GM08714 (cell line): ENCODE data around the gene FAM72C.
"Not testable (repeated sequence)": the region's sequence is repeated elsewhere in the genome, so short reads cannot be mapped to it uniquely, and the experiment has no call there.

ENCODE experiments used
- H3K4me3 ChIP-seq: fragments of 200-500 bp; sonication (Bioruptor generic); 2 replicates; pipeline ENCODE4 v1.5.1; 2014; ENCODE audit warnings: mild to moderate bottlenecking, low read length, inconsistent platforms

The FAM72C gene

DNA sequence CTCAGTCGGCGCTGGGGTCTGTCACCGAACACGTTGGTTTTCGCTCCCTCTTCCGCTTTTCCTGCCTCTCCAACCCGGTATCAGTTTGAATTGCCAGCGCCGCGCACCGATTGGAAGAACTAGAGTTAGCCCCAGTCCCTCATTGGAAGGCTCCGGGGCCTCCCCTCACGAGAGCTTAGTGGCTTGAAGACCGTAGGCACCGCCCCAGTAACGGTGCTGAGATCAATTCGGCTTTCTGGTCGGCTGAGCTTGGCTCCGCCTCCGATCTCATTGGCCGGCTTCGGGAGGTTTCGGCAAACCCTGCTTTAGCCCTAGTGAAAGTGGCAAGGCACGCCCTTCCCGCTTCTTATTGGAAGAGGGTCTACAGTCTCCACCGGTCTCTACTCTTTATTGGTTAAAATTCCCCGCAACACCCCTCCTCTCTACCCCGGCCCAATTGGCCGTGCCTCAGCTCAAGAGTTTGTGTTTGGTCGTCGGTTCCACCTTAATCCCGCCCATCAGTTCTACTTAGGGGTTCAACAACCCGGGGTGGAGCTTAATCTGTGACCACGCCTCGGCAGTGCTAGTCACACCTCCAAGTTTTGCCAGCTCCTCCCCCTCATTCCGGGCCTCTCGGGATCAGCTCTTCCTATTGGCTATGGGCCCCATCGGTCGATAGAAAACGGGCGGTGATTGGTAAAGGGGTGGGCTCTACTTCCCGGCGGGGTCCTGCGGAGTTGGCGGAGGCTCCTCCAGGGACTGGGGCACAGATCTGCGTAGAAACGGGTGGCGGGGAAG is at the start of gene FAM72C:
FAM72C (minus strand) TSS at position 63 of the 777 bp plus-strand sequence. CDS start 845 bp downstream, outside the sequence.
- not testable (repeated sequence) for H3K4me3 ChIP-seq

DNA sequence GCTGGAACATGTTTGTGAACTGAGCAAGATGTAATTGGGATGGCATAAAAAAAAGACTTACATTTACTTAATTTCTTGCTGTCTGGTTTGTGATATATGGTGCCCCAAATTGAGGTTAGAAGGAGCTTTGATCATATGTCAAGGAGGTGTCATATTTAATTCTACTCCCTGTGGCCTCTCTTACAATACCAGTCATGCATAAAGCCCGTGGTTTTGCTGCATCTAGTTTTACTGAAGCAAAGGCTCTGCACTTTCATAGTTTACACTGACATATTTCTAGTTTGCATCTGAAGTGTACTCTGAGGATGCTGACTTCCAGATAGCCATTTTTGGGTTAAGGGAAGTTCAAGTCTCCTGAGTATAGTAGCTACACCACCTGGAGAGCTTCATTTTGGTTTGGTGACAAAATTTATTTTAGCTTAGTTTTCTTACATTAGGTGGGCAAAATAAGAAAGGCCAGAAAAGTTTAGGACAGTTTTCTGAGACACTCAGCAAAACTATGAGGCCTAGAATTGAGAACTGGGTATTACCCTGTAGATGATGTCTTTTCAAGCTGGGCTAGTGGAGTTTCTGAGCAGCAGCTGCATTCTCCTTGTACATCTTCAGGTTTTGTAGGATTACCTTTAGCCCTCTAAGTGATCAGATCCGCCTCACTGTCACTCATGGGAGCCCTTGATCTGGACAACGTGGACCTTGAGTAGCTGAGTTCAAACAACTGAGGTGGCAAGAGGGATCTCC is 48.4 kb upstream of the FAM72C start:
- not testable (repeated sequence) for H3K4me3 ChIP-seq

DNA sequence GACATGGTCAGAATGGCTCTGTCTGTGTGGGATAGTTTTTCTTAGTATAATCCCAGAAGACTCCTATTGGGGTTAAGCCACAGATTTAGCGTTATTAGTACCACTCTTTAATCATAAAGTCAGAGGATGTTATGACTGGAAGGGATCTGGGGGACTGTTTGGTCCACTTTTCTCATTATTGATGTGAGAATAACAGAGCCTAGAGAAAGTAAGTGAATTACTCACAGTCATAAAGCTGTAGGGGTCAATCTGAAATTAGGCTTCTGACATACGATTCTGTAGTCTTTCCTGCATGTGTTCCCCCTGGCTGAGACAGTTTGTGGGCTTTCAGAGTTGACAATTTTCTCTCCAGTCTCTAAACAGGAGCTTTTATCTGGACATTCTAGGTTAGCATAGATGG is 47.3 kb upstream of the FAM72C start:
- not testable (repeated sequence) for H3K4me3 ChIP-seq

DNA sequence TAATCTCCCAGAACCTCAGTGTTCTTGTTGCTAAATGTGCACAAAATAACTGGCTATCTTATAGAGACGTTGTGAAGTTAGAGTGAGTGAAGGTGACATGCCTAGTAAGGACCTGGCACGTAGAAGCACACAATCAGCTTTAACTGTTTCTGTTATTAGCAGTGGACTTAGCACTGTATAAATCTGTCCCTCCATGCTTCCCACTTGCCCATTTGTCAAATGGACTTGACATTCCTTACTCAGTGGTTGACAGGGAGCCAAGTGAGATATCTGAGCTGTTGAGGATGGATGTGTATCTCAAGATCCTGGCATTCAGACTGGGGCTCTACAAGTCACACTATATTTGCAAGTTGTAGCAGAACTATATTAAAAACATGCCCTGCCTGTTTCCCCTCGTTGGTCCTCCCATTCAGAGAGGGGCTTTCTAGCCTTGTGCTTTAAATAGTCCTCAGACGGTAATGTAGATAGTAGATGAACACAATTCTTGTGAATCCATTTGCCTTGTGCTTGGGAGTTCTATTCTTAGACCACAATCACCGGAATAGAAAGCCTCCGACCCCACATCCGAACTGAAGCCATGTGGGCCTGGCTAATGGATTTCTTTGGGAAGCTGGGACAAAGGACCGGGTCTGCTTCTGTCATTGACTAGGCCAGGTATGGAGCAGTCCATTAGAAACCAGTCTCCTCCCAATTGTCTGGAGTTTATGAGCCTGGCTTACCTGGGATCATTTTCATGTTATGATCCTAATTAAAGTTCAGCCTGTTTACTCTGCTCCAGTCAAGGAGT is 43.6 kb upstream of the FAM72C start:
- not testable (repeated sequence) for H3K4me3 ChIP-seq

DNA sequence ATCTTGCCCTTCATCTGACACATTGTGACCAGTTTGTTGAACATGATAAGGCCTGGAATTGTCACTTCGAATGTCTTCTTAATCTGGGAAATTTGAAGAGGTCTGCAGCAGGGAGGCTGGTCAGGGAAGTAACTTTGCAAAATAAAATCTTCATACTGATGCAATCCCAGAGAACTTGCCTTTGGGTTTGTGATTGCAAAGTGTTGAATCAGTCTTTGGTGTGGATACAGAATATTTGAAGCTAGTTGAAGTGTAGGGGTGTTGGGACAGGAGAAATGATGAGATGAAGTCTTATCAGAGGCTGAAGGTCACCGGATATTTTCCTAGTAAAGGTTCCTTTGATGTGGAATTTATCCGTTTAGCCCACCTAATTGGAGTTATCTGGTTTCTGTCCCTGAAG is 42.7 kb upstream of the FAM72C start:
- not testable (repeated sequence) for H3K4me3 ChIP-seq

DNA sequence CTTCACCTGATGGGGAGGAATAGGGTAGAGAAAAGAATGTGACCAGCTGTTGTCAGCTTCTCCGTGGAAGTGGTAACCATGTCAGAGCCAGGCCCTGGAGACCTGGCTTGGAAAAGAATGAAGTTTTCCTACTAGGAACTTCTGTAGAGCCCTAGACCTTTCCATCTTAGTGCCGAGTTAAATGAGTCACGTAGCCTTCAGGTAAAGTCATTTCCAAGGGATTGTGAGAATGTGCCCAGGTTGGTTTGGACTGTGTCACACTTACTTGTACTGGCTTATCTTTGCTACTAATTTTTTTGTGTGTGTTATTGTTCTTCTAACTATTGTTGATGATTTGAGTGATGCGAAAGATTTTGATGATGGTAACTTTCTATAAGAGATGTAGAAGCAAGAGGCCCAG is 42.3 kb upstream of the FAM72C start:
- H3K4me3 ChIP-seq, result not testable (repeated sequence)

DNA sequence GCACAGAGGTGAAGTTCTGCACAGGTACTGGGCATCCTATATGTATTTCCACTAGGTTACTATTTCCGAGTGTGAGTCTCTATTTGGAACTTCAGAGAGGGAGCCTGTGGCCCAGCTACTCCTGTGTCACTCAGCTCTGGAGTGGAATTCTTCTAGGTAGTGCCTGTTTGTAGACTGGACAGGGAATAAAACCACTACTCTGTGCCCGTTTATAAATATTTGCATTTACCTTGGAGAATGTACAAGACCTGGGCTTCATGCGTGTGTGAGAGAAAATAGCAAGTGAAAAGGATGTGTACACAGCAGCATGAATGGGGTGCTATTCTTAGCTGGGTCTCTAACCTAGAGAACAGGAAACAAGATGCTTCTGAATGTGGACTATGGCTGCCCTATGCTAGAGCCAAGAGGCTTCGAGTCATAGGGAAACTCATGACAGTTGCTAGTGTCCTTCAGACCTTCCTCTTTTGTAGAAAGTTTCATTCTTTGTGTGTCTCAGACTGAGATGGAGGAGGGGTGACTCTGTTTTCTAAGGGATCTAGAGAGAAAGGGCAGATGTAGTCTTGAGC is 40.5 kb upstream of the FAM72C start:
- not testable (repeated sequence) for H3K4me3 ChIP-seq

DNA sequence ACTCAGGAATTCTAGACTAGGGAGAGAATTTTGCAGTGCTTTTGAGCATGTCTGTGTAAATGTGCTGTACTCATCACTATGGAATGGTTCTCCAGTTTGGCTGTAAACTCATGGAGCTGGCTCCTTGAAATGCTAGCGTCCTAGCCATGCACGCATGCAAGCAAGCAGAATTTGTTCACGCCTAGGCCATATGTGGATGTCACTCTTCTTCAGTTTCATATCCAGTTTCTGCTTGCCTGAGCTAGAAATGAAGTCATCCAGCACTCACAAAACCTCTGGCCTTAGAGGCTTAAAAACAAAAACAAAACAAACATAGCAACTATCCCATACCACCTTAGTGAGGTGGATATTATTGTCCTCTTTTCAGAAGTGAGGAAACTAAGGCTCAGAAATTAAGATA is 37.6 kb upstream of the FAM72C start:
- H3K4me3 ChIP-seq, result not testable (repeated sequence)

DNA sequence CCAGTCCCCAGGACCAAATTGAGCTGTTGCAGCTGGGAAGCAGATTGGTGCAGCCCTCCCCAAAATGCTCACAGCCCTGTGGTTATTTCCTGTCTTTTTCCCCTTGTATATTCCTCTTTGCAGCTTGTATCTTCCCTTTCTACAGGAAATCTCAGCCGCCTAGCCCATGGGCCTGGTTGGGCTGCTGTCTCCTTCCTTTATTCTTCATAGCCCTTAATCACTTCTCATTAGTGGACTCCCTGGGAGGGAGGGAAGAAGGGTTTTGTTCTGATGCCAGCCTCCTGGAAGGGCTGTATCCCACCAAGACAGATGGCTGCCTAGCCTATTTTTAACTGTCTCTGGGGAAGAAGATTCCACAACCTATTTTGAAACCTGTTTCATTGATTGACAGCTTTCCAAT is 32.5 kb upstream of the FAM72C start:
- H3K4me3 ChIP-seq, result not testable (repeated sequence)

DNA sequence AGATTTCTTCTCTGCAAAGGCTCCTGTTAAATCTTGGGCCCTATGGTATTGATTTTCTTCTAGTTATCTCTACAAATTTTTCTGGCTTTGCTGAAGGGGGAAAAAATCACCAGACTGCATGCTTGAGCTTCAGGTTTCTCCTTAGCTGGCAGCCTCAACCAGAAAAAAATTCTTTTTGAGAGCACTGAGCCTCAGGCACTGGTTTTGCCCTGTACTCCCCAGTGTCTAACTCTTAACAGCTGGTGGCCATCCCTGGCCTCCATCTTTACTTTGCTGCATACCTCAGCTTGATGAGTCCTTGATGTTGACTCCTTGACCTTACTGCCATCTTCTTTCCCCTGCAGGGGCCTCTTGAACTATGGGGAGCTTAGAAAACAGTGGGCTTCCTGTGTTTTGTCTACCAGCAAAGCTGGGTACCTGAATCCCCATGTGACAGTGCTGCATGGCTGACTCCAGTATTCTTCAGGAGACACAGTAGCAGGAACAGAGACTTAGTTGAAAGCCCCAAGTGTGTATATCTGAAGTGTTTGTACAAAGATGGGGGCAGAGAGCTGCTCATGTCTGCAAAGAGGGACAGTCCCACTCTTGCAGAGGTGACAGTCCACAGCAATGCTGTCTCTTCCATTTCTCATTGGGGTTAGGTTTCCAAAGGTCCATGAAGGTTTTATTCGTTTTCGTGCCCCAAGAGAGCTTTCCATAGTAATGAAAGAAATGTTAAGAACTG is 31.7 kb upstream of the FAM72C start:
- H3K4me3 ChIP-seq, result not testable (repeated sequence)

DNA sequence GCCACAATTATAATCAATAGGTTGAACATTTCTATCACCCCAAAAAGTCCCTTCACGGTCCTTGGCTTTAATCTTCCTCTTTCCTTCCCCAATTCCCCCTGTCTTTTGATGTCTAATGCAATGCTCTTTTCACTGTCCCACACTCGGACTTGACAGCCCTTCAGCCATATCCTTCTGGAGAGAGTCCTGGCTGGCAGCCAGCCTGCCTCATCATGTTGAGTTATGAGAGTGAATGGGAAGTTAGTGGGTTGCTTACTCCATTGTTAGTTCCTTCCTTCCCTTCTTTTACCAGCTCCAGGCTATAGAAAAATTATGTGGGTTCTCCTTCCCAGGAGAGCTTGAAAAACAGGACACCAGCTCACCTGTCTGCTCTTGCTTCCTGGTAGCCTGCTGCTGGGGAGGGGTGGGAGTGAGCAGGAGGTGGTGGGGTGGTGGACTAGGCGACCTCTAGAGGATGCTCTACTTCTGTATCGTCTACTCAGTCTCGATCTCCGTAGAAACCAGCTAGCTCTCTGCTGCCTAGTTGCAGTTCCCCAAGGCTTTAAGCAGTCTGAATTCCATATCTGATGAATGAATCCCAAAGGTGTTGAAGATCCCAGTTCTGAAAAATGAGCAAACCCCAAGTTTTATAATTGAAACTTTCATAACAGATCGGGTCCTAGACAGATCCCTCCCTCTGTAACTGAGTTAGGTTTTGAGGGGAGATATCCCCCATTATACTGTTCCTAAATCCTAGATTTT is 30.5 kb upstream of the FAM72C start:
- H3K4me3 ChIP-seq, result not testable (repeated sequence)

DNA sequence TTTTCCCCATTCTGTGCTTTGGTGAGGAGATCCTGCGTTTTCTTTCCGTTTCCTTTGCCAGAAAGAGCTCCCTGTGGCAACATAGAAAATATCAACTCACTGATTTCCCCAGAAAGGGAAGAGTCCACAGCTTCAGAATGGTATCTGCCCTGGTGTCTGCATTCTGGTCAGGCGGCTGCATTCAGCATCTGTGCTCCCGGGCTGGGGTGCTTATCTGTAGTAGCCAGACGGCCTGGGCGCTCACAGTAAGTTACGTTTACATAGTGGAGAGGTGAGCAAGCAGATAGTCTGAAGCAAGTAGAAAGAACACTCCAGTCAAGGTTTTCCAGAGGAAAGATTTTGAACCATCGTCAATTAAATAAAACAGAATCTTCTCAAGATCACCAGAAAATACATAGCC is 29.3 kb upstream of the FAM72C start:
- not testable (repeated sequence) for H3K4me3 ChIP-seq

DNA sequence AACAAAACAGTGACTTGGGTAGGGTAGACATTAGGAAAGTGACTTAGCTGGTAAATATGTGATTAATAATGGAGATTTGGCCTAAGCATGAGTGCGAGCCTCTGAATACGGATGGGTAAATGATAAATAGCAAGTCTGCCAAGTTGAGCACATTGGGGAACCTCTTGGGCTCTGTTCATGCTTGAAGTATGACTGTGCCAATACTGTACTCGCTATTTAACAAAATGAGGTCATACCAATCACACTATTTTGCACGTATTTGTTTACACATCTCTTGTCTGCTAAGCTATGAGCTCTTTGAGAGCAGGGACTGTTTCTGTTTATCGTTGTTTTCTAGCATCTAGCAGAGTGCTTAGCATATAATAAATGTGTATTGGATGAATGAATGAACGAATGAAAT is 24.2 kb upstream of the FAM72C start:
- H3K4me3 ChIP-seq, result not testable (repeated sequence)

DNA sequence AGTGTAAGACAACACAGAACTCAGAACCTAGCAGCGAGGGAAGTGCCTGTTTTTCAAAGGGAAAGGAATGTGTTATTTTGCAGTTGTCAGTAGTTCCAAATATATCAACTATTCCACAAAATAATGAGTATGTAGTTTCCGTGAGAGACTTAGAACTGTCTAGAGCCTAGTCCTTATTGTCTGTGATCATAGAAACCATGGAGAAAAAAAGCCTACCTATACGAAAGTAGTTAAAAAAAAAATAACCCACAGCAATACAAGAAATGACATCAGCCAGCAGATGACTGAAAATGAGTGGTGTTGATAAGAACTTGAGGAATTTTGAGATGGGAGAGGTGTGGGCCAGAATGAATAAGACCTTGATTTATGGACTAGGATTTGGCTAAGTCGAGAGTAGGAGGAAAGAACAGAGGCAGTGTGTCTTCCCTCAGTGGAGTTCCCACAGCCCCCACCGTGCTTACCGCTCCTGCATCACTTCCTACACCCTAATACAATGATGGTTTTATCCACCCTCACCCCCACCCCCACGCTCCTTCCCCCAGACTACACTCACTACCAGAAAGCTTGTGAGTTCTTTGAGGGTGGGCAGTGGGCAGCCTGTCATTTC is 21.6 kb upstream of the FAM72C start:
- H3K4me3 ChIP-seq, result not testable (repeated sequence)

DNA sequence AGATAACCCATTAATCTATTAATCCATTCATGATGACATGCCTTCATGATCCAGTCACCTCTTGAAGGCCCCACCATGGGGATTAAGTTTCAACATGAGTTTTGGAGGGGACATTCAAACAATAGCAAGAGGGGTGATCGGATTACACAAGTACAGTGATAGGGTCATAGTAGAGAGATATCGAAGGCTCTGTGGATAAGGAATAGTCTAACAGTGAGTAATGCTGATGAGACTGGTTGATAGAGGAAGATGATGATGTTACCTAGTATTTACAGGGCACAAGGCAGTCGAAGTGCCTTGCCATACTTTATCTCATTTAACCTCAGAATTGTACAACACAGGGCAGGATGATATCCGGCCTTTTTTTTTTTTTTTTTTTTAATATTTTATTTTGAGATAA is 18.9 kb upstream of the FAM72C start:
- not testable (repeated sequence) for H3K4me3 ChIP-seq

DNA sequence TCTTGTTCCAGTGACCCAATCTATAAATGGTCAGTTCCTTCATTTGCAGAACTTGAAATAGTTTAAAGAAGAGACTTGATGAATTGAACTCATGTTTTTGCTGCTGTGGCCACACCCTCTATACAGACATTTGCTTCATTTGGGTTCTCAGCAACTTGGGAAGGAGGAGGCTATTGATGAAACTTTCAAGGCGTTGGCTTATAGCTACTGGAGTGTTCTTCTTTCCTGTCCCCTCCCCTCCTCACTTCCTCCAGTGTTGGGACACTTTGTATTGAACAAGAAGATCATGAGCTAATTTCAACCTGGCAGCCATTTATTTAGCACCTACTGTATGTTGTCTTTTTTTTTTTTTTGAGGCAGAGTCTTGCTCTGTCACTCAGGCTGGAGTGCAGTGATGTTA is 17.9 kb upstream of the FAM72C start:
- H3K4me3 ChIP-seq, result not testable (repeated sequence)

DNA sequence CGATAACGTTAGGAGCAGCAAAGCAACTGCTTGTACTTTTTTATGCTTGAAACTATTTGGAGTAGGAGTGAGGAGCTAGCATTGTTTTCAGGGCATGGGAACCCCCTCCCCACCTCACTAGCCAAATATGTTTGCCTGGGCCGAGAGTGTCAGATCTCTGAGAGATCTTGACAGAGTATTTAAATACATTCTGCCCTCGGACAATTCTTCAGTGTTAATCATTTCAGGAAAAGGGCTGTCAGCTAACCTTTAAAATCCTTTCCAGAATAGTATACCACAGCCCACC is 17.6 kb upstream of the FAM72C start:
- not testable (repeated sequence) for H3K4me3 ChIP-seq

DNA sequence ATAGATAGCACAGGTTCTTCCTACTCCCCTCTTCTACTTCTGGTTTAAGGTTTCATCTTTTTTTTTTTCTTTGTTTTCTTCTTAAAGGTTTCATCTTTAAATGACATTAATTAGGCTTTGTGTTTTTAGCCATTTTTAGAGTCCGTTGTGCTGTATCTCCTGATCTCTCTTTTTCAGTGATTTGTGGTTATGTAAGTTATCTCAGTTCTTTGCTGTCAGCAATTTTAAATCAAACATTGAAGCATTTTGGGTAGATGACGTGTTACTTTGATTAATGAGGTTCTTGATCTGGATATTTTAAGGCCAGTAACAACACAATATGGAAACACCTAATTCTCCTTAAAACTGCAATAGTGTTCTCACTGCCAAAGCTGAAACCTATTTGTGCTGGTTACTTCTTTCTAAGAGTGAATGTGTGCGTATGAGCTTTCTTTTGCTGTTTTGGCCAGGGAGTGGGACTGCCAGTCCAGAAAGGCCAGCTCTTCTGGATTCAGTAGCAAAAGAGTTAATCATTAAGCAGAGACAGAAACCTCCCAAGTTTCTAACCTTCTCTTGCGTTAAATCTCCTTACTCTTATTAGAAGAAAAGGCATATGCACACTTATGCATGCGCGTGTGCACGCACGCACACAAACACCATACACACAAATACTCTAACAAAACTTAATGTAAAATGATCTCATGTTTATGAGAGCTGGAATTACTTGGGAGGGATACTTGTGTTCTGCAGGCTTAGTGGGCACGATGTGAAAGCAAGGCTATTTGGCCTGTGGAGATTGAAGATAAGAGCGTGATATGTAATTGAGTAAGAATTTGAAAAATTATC is 17.0 kb upstream of the FAM72C start:
- H3K4me3 ChIP-seq, result not testable (repeated sequence)

DNA sequence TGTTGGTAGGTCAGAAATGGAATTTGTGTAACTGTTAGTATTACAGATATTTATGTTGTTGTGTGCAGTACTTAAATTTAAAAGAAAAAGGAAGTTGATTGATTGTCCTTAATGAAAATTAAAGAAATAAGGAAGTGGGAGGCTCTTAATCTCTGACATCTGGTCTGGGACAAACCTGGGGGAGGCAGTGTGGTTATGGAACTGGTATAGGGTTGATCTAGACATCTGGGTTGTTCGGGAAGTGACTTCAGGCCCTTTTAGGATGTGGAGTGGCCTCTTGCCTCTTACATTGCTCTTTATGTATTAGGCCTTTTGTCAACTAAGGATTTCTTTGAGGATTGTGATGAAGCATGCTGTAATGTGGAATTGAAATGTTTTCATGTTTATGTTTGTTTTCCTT is 16.1 kb upstream of the FAM72C start:
- not testable (repeated sequence) for H3K4me3 ChIP-seq
